T-cell (primary cell): ENCODE measurements around the gene GPATCH2. TPM values are rescaled to one million over a fixed set of nuclear protein-coding genes. Genes with fewer than 3 reads are reported as not detected.

Source experiments
- ATAC-seq, 4 experiments: fragments of 200-7000 bp in 3 of 4; fragments of 150-1000 bp in 1 of 4; cut with Tn5 transposase; replicated peaks in 1 of 4; 1 replicate in 3 of 4; 2 replicates in 1 of 4; pipeline ENCODE4 v1.10.0; 2021; ENCODE audit warnings: moderate library complexity in 3 of 4, mild to moderate bottlenecking in 2 of 4, moderate number of reproducible peaks in 1 of 4
- CTCF ChIA-PET, 2 donors: fragments of 300-600 bp; sonication (Branson Sonifier 250); formaldehyde crosslinking; loops; one replicate each; lab custom pipeline; 2022; ENCODE audit warnings: antibody characterized with exemption in 2 of 2; lab: Charles Lee
- POLR2A ChIA-PET, 2 donors: fragments of 300-600 bp; sonication (Branson Sonifier 250); formaldehyde crosslinking; loops; one replicate each; lab custom pipeline; 2022; ENCODE audit warnings: antibody characterized with exemption in 2 of 2; lab: Charles Lee
- DNase-seq, 35 experiments: peaks; one replicate each; pipeline versions ENCODE4 v3.0.0 to v3.0.0-alpha.2; 2013 to 2023
- H3K27ac ChIP-seq: one replicate; pipeline ENCODE4 v1.5.1; 2013; ENCODE audit warnings: low read length
- H3K27me3 ChIP-seq, 2 experiments: replicated peaks in 1 of 2; 1 replicate in 1 of 2; 2 replicates in 1 of 2; pipeline versions ENCODE4 v1.6.1 to v1.7.0; 2013; ENCODE audit warnings: low read length in 1 of 2, mixed read lengths in 1 of 2; ENCODE audit not compliant: control insufficient read depth in 2 of 2, insufficient read depth in 2 of 2; ENCODE audit errors: extremely low read depth in 1 of 2
- H3K36me3 ChIP-seq, 2 donors: 1 replicate in 1 of 2; 2 replicates in 1 of 2; pipeline versions ENCODE4 v1.6.1 to v1.7.0; 2013; ENCODE audit warnings: low read length in 1 of 2; ENCODE audit not compliant: control insufficient read depth in 2 of 2, insufficient read depth in 1 of 2; ENCODE audit errors: extremely low read depth in 1 of 2
- H3K4me1 ChIP-seq, 2 experiments: 1 replicate in 1 of 2; 2 replicates in 1 of 2; pipeline versions ENCODE4 v1.6.1 to v1.7.0; 2013; ENCODE audit warnings: low read length in 2 of 2, mixed read lengths in 1 of 2; ENCODE audit not compliant: insufficient read depth in 2 of 2, control insufficient read depth in 1 of 2; ENCODE audit errors: extremely low read depth in 1 of 2
- H3K4me3 ChIP-seq, 2 donors: 1 replicate in 1 of 2; 2 replicates in 1 of 2; pipeline versions ENCODE4 v1.5.1 to v1.7.0; 2013; ENCODE audit warnings: mild to moderate bottlenecking in 2 of 2, low read length in 1 of 2, moderate library complexity in 1 of 2; ENCODE audit not compliant: control insufficient read depth in 1 of 2; ENCODE audit errors: extremely low read depth in 1 of 2
- H3K9me3 ChIP-seq: 2 replicates; pipeline ENCODE4 v1.7.0; 2013
- H3K27ac Mint-ChIP-seq, 2 donors: one replicate each; pipeline ENCODE4 v1.8.0; 2020 to 2021; ENCODE audit warnings: mild to moderate bottlenecking in 2 of 2, mixed read lengths in 2 of 2
- H3K27me3 Mint-ChIP-seq, 2 donors: one replicate each; pipeline ENCODE4 v1.8.0; 2021 to 2022; ENCODE audit warnings: mixed read lengths in 2 of 2
- H3K36me3 Mint-ChIP-seq: one replicate; pipeline ENCODE4 v1.8.0; 2021; ENCODE audit warnings: mixed read lengths
- H3K4me1 Mint-ChIP-seq, 3 donors: one replicate each; pipeline ENCODE4 v1.8.0; 2020 to 2022; ENCODE audit warnings: mixed read lengths in 3 of 3, mild to moderate bottlenecking in 1 of 3
- H3K4me3 Mint-ChIP-seq, 3 donors: one replicate each; pipeline ENCODE4 v1.8.0; 2020 to 2022; ENCODE audit warnings: mild to moderate bottlenecking in 3 of 3, mixed read lengths in 3 of 3, moderate library complexity in 3 of 3
- H3K9me3 Mint-ChIP-seq, 3 donors: one replicate each; pipeline ENCODE4 v1.8.0; 2020 to 2022; ENCODE audit warnings: mixed read lengths in 3 of 3
- WGBS: methylation state at CpG from one replicate; pipeline ENCODE4 v1.1.5; 2013; ENCODE audit warnings: missing lambda C conversion rate; ENCODE audit not compliant: insufficient coverage; 5-methylcytosine and 5-hydroxymethylcytosine counted together
- total RNA-seq, 35 experiments: library from RNA in 6 of 35; stranded (reverse) in 6 of 35; fragments of 120-200 nt in 1 of 35; gene quantifications; one replicate each; pipeline versions ENCODE4 v1.2.1 to v1.2.4 and lab custom pipeline; 2013 to 2026

Gene GPATCH2
- total RNA-seq, 5 donors from 2014 or later (not counting 1 experiment from before 2014, with no cell fraction given): 9.6 to 11.4 (median 10.7) TPM

DNA sequence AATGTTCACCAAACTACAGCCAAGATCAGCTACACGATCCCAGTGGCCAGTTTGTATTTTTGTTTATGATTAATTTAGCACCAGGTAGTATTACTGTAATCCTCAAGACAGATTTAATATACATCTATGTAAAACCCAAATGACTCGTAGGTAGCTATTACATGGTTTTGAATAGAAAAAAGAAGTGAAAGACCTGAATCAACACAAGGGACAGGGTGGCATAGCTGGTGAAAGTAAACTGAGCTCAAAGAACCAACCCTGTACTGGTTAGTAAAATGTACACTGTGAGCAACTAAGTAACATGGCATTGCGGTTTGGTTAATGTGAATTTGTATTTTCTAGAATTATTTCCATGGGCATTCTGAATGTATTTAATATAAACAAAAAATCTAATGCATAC, 8.8 kb downstream of the GPATCH2 start:
- ChIA-PET CTCF (interaction anchor here in 1 of 2 donors (0.9 kb wide), 1 partner anchor 11 kb away, joined by 3 read pairs; no protein-coding TSS in a partner anchor), POLR2A (interaction anchor here in 1 of 2 donors (1.3 kb wide), 1 partner anchor 9 kb away, joined by 4 read pairs; the partner anchor contains the start of gene GPATCH2)
- Mint-ChIP-seq H3K4me1 (peaks cover 13 to 41% (median 37%) of the 10 kb centered on the region in 3 donors), H3K9me3 (no peaks in the 10 kb centered on the region), H3K27ac (no peak overlapping the region), H3K36me3 (peaks cover 42% of the 10 kb centered on the region), H3K27me3 (no peaks in the 10 kb centered on the region), H3K4me3 (no peak overlapping the region)
- H3K27me3 ChIP-seq: no peaks in the 10 kb centered on the region
- H3K27ac ChIP-seq: no peak overlapping the region
- no peak overlapping the region for H3K4me3 ChIP-seq
- ATAC-seq: no peak
- H3K36me3 ChIP-seq: peaks cover 0 to 11% of the 10 kb centered on the region in 2 donors
- H3K4me1 ChIP-seq: no peaks in the 10 kb centered on the region
- DNase-seq: no peak
- no peaks in the 10 kb centered on the region for H3K9me3 ChIP-seq
- WGBS: no CpG with 5 or more reads among the region's 3 CpGs

DNA sequence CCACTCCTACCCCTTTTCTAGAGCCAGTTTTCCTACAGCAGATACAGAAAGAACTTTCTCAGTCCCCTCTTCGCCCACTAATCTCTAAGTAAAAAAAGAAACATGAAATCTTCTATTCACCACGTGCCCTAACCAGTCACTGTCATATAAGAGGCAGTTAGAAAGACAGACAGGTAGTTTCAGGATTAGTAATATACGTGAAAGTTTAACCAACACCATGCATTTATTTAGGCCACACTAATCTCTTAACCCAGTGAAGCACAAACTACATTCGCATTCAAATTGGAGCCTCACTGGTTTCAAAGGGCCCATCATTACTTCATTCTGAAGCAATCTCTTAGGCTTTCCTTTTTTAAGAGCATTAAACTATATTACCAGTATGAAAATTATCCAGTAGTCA, 10.1 kb downstream of the GPATCH2 start:
- Histone ChIP-seq H3K4me1 (no peaks in the 10 kb centered on the region), H3K9me3 (no peaks in the 10 kb centered on the region), H3K36me3 (peaks cover 0 to 11% of the 10 kb centered on the region in 2 donors), H3K4me3 (no peak overlapping the region), H3K27ac (no peak overlapping the region), H3K27me3 (no peaks in the 10 kb centered on the region)
- H3K4me3 Mint-ChIP-seq: no peak overlapping the region
- WGBS: no CpG with 5 or more reads among the region's 4 CpGs
- no peak for DNase-seq
- H3K4me1 Mint-ChIP-seq: peaks cover 18 to 37% (median 32%) of the 10 kb centered on the region in 3 donors
- H3K27ac Mint-ChIP-seq: no peak overlapping the region
- peaks cover 48% of the 10 kb centered on the region for H3K36me3 Mint-ChIP-seq
- CTCF ChIA-PET: no interaction called here
- POLR2A ChIA-PET: no interaction called here
- H3K27me3 Mint-ChIP-seq: no peaks in the 10 kb centered on the region
- no peak for ATAC-seq
- no peaks in the 10 kb centered on the region for H3K9me3 Mint-ChIP-seq

DNA sequence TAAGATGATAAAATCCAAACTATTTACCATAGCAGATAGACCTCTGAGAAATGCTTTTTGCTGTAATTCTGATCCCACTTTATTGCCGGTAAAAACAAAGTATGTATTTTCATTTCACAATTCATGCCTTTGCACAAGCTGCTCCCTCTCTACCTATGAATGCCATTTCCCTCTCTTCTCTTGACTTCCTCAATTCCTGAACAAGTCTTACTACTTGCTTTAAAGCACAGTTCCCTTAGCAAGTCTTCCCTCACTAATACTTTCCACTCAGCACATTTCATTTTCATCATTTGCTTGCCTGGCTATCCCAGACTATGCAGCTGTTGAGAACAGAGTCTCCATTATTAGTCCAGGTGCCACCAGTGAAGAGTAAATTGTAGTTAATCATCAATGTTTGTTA, 13.8 kb downstream of the GPATCH2 start:
- POLR2A ChIA-PET: no interaction called here
- no peak overlapping the region for H3K27ac Mint-ChIP-seq

DNA sequence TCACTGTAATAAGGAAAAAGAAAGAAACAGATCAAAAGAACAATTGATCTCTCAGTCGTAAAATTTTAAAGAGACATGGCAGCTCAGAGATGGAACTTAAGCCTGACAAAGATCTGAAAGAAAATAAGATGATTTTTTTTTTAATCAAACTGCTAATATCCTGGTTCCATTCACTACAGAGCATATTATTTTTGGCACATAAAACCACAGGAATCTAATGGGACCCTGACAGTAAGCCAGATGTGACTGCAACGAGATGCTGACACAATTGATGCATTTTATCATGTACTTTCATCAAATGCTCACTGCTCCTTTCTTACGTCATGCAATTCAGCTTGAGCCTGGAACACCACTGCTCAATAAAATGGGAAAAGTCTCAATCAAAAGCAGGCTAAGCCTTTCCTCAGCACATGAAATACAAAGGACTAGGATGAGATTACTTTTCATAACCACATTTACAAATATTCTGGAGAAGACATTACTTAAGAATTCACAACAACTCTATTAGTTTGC, 16.6 kb downstream of the GPATCH2 start:
- 82% methylated on average over 1 of the region's 3 CpGs for WGBS
- H3K36me3 ChIP-seq: peaks cover 0 to 20% of the 10 kb centered on the region in 2 donors
- POLR2A ChIA-PET: interaction anchor here in 1 of 2 donors (0.6 kb wide), 1 partner anchor 11 kb away, joined by 3 read pairs; no protein-coding TSS in a partner anchor
- H3K36me3 Mint-ChIP-seq: peaks cover 34% of the 10 kb centered on the region
- H3K4me1 Mint-ChIP-seq: peaks cover 8 to 18% (median 17%) of the 10 kb centered on the region in 3 donors
- no peak overlapping the region for H3K27ac ChIP-seq
- H3K27ac Mint-ChIP-seq: no peak overlapping the region
- no peak overlapping the region for H3K4me3 Mint-ChIP-seq
- H3K27me3 Mint-ChIP-seq: no peaks in the 10 kb centered on the region
- DNase-seq (no peak), ATAC-seq (no peak)
- H3K9me3 ChIP-seq: no peaks in the 10 kb centered on the region
- CTCF ChIA-PET: no interaction called here
- H3K4me3 ChIP-seq: no peak overlapping the region
- H3K4me1 ChIP-seq: no peaks in the 10 kb centered on the region
- no peaks in the 10 kb centered on the region for H3K27me3 ChIP-seq
- no peaks in the 10 kb centered on the region for H3K9me3 Mint-ChIP-seq

More for the DNA sequence above, 13.8 kb downstream of the GPATCH2 start:
- no peak for DNase-seq
- Histone ChIP-seq H3K4me1 (no peaks in the 10 kb centered on the region), H3K27me3 (no peaks in the 10 kb centered on the region), H3K36me3 (peaks cover 0 to 11% of the 10 kb centered on the region in 2 donors), H3K27ac (no peak overlapping the region), H3K4me3 (no peak overlapping the region), H3K9me3 (no peaks in the 10 kb centered on the region)
- Mint-ChIP-seq H3K4me1 (peaks cover 18 to 30% (median 18%) of the 10 kb centered on the region in 3 donors), H3K36me3 (peaks cover 39% of the 10 kb centered on the region), H3K4me3 (no peak overlapping the region), H3K27me3 (no peaks in the 10 kb centered on the region), H3K9me3 (no peaks in the 10 kb centered on the region)
- CTCF ChIA-PET: no interaction called here
- 100% methylated on average over 1 of the region's 1 CpG for WGBS
- no peak for ATAC-seq

DNA sequence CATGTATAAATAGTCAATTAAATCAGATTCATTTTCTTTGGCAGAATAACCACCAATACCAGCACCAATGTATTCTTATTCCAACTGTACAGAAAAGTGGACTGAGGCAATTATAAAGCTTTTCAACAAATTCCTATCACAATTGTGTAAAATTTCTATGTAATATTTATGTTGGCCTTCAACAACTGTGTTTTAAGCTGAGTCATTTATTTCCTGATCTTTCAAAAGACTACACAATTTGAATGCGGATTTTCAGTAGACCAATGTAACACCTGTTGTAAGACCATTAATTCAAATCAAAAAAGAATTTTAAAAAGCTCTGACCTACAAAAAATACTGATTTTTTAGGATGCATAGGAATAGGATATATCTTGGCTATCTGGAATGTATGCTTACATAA, 25.5 kb downstream of the GPATCH2 start:
- Mint-ChIP-seq H3K36me3 (peaks cover 34% of the 10 kb centered on the region), H3K4me3 (no peak overlapping the region), H3K27ac (no peak overlapping the region), H3K4me1 (peaks cover 0 to 3% (median 0%) of the 10 kb centered on the region in 3 donors), H3K9me3 (no peaks in the 10 kb centered on the region), H3K27me3 (no peaks in the 10 kb centered on the region)
- Histone ChIP-seq H3K27ac (no peak overlapping the region), H3K27me3 (no peaks in the 10 kb centered on the region), H3K4me1 (no peaks in the 10 kb centered on the region), H3K9me3 (no peaks in the 10 kb centered on the region), H3K4me3 (no peak overlapping the region), H3K36me3 (peaks cover 0 to 13% of the 10 kb centered on the region in 2 donors)
- ATAC-seq (no peak), DNase-seq (no peak)
- ChIA-PET CTCF (no interaction called here), POLR2A (no interaction called here)
- no CpG with 5 or more reads among the region's 1 CpG for WGBS

DNA sequence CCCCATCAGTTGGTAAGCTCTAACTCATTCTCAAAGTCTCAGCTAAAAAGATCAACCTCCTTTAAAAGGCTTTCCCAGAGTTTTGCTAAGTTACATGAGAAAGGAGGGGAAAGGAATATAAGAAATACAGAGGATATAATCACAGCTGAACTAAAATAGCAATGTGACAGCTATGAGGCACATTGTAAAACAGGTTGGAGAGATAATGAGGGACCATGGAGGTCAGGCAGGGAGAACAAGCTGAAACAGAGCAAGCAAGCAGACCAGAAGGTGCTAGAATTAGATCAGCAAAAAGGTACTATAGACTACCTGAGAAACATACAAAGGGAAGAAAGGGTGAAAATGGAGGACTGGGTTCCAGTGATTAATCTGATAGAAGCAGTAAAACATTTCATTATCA, 28.5 kb downstream of the GPATCH2 start:
- CTCF ChIA-PET: no interaction called here
- no peak for DNase-seq
- H3K4me1 Mint-ChIP-seq: no peaks in the 10 kb centered on the region
- no peak overlapping the region for H3K4me3 Mint-ChIP-seq
- Histone ChIP-seq H3K36me3 (peaks cover 0 to 4% of the 10 kb centered on the region in 2 donors), H3K27me3 (no peaks in the 10 kb centered on the region), H3K9me3 (no peaks in the 10 kb centered on the region), H3K4me1 (no peaks in the 10 kb centered on the region), H3K27ac (no peak overlapping the region), H3K4me3 (no peak overlapping the region)
- H3K27me3 Mint-ChIP-seq: no peaks in the 10 kb centered on the region
- POLR2A ChIA-PET: no interaction called here
- H3K36me3 Mint-ChIP-seq: peaks cover 35% of the 10 kb centered on the region
- no peaks in the 10 kb centered on the region for H3K9me3 Mint-ChIP-seq
- H3K27ac Mint-ChIP-seq: no peak overlapping the region
- no peak for ATAC-seq
